Activated CD8-positive, alpha-beta memory T cell treated with anti-CD3 and anti-CD28 coated beads for 1 hour (primary cell): ENCODE results near the gene PALM.
"Not testable (repeated sequence)": the region's sequence is repeated elsewhere in the genome, so short reads cannot be mapped to it uniquely, and the experiment has no call there.

Source experiments
- DNase-seq, 2 donors: peaks; one replicate each; pipeline ENCODE4 v3.0.0-alpha.2; 2020; ENCODE audit warnings: low read depth in 1 of 2; ENCODE audit errors: extremely low read depth in 1 of 2

The PALM gene

DNA sequence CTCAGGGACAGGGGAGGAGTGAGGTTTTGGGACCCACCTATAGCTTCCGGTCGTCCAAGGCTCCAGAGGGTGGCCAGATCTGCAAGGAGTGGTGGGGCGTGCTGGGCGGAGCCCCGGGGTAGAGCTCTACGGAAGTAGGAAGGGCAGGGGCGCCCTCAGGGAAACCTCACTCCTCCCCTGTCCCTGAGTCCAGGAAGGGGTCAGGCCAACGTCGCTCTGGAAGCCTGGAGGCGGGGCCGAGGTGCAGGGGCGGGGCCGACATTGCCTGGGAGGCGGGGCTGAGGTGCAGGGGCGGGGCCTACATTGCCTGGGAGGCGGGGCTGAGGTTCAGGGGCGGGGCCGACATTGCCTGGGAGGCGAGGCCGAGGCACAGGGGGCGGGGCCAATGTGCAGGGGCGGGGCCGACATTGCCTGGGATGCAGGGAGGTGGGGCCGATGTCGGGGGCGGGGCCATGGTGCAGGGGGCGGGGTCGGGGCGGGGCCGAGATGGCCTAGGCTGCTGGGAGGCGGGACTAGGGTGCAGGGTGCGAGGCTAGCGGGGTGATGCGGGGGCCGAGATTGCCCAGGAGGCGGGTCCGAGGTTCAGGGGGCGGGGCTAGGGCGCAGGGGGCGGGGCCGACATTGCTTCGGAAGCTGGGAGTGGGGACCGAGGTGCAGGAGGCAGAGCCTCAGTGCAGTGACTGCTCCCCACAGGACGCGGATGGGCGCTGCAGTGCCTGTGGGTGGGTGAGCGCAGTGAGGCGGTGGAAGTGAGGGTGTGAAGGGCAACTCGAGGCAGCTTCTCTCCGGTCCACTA lies 4.9 kb upstream of the PALM start:
- DNase-seq, result peak in 1 of 2 donors; percentile 45

DNA sequence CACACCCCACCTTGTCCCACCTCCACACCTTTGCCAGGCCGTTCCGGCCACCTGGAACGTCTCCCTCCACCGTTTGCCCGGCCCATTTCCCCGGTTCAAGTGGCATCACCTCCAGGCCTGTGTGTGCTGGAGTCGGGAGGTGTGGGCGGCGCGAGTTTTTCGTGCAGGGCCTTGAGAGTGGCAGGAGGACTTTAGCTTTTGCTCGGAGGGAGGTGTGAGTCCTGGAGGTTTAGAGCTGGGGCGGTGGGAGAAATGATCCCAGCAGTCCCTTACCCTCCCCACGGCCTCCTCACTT lies 4.3 kb upstream of the PALM start:
- DNase-seq, result no peak

- no peak for DNase-seq
Measured at GRCh38 chr19:709196-709964, 645 bp downstream of the PALM start.

GRCh38 chr19:709965-710571 lies 1.3 kb downstream of the PALM start:
- no peak for DNase-seq

GRCh38 chr19:710767-711166 lies 2.0 kb downstream of the PALM start:
- no peak for DNase-seq

DNA sequence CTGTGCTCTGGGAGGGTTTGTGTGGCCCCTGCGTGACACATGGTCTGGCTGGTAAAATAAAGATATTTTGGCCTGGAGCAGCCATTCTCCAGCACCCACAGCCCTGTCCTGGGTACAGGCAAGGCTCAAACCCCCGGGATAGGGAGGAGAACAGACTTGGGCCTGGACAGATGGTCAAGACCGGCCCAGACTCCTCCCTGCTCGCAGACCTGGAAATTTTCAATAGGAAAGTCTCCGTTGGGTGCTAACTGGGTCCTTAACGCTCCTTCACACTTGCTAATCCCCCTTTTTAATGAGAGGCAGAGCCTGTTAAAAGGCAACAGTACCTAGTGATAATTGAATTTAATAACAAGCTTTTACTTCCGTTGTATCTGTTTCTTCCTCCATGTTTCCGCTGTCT lies 2.5 kb downstream of the PALM start:
- no peak for DNase-seq

DNA sequence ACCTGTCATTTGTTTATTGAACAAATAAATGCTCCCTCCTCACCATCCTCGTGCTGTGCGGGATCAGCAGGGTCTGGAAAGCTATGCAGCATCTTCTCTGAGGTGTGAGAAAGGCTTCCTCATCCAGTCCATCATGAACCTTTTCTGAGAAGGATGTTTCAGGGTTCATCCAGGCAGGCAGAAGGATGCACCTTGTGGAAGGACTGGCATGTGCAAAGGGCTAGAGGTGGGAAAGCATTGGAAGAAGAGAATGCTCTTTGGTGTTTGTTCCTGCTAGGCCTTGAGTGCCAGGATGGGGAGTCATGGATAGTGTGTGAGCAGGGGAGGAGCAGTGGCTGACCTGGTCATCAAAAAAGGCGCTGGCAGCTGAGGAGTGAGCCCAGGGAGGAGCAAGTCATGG lies 6.6 kb downstream of the PALM start:
- no peak for DNase-seq

GRCh38 chr19:718251-718951 lies 9.7 kb downstream of the PALM start:
- no peak for DNase-seq

- no peak for DNase-seq
Measured at GRCh38 chr19:718991-719512, 10.3 kb downstream of the PALM start.

DNA sequence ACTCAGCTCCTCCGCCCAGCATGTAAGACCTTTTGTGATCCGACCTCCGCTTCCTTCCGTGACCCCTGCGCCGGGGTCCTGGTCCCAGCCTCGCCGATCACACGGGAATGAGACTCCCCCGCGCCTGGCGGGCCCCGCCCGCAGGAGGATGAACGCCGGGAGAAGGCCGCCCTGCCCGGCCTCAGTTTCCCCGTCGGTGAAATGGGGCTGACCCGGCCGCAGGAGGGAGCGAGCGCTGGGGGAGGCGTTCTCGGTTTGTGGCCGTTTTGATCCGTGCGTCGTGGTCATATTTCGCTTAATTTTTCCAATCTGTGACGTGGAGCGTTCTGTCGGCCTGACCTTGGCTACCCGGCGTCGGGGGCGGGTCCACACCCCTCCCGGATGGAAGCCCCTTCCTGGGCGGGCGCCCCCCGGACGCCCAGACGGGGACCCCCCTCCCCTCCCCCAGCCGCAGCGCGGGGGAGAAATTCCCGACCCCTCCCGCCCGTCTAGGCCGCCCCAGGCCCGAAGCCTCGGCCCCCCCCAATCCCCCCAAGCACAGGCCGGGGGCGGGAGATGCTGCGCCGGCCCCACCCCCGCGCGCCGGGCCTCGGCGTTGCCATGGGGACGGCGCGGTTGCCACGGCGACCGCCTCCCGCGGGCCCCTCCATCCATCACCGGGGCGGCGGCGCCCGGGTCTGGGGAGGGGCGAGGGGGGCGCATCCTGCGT lies 11.1 kb downstream of the PALM start:
- DNase-seq, result no peak

DNA sequence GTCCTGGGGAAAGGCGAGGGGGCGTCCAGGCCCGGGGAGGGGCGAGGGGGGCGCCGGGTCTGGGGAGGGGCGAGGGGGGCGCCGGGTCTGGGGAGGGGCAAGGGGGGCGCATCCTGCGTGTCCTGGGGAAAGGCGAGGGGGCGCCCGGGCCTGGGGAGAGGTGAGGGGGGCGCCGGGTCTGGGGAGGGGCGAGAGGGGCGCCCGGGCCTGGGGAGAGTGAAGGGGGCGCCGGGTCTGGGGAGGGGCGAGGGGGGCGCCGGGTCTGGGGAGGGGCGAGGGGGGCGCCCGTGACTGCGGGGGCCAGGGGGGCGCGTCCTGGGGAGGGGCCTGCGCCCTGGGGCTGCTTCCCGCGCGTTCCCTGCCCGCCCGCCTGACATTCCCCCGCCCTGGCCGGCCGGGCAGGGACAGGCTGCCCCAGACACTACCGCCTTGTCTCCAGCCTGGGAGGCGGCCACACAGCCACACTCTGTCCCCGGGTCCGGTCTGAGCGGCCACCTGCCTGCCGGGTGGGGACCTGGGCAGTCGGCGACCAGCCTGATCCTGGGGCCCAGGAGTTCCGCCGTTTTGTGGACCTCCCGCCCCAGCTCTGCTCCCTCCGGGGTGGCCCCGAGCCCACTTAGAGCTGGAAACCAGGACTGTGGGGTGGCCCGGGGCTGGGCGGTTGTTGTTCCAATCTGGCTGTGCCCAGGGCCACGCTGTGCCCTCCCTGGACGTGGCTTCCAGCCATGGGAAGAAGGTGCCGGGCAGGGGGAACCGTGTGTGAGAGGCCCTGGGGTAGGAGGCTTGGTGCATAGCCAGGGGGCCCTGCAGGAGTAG lies 11.8 kb downstream of the PALM start:
- DNase-seq, result no peak

DNA sequence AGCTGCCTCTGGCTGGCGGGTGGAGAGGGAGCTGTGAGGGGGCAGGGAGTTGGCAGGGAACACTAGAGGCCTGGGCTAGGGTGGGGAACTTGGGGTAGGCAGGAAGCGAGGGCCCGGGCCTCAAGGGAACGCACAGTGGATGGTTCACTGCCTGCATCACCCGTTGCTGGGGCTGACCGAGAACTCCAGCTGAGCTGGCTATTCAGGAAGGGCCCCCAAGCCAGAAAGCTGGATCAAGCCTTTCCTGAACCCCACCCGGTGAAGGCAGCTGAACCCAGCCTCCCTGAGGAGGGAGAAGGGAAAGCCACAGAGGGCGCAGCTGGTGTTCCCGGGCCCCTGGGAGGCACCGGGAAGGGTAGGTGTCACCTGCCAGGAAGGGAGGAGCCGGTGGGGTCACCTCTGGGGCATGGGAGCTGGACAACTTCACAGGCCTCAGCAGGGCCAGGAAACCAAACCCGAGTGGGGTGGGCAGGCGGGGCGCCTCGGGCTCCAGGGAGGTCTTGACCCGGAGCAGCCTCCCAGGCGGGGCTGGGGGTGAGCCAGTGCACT lies 13.9 kb downstream of the PALM start:
- no peak for DNase-seq

DNA sequence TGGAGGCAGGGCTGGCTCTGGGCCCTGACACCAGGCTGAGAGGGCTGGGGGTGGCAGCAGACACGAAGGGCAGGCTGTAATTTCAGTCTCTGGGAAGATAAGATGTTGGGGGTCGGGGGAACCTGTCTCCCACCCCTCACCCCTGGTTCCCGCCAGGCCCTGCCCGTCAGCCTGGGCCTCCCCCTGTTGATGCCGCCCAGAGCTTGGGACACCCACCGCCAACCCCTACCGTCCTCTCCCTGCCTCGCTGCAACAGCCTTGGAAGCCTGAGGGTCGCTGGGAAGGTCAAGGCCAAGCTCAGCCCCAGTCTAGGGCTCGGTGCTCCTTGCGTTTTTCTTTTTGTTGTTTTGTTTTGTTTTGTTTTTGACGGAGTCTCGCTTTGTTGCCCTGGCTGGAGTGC lies 14.5 kb downstream of the PALM start:
- no peak for DNase-seq

DNA sequence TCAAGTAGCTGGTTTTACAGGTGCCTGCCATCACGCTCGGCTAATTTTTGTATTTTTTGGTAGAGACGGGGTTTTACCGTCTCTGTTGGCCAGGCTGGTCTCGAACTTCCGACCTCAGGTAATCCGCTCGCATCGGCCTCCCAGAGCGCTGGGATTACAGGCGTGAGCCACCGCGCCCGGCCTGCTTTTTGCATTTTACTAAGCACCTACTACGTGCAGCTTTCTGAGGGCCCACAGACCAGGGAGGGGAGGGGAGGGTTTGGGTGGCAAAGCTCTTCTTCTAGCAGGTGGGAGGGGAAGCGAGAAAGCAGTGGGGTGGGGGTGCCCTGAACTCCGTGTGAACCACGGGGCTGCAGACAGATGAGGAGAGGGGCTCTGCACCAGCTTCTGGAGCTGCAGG lies 15.0 kb downstream of the PALM start:
- DNase-seq, result no peak

DNA sequence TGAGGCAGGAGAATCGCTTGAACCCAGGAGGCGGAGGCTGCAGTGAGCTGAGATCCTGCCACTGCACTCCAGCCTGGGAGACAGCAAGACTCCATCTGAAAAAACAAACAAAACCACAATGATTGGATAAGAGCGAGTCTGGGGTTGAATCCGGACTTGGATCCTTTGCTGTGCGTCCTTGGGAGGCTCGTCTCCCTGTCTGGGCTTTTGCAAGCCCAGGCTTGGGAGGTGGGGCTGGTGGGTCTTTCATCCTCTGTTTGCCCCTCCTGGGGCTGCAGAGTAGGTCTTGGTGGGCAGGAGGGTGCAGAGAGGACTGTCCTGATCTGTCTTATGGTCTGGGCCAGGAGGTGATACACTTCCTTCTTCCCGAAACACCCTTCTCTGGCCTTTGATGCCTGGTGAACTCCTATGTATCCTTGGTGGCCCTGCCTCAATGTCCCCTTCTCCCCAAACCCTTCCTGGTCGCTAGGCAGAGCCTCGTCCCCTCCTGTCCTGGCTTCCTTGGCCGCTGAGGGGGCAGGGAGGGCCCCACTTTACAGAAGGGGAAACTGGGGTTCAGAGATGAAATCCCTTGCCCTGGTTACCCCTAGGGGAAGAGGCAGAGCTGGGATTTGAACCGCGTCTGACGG lies 16.8 kb downstream of the PALM start:
- no peak for DNase-seq

- no peak for DNase-seq
Measured at GRCh38 chr19:726993-727956, 18.5 kb downstream of the PALM start.

GRCh38 chr19:728011-728410 lies 19.3 kb downstream of the PALM start:
- DNase-seq, result no peak

DNA sequence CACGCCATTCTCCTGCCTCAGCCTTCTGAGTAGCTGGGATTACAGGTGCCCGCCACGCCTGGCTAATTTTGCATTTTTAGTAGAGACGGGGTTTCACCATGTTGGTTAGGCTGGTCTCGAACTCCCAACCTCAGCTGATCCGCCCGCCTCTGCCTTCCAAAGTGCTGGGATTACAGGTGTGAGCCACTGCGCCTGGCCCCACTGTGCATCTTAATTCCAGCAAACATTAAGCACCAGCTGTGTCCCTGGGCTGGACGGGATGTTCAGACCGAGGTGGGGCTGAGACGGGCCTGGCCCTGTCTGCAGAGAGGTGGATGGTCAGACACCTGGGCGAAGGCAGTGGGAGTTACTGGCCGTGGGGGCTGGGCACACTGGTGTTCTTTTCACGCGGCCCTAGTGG lies 20.8 kb downstream of the PALM start:
- DNase-seq, result not testable (repeated sequence)
